Glutamatergic neuron (in vitro differentiated cells): ENCODE measurements around the gene AQP2. TPM values are rescaled to one million over a fixed set of nuclear protein-coding genes. Genes with fewer than 3 reads are reported as not detected.

Experiments used
- DNase-seq: peaks from one replicate; pipeline ENCODE4 v3.0.0; 2022
- H3K27ac Mint-ChIP-seq: one replicate; pipeline ENCODE4 v1.8.0; 2020; ENCODE audit warnings: mild to moderate bottlenecking, mixed read lengths, inconsistent platforms; ENCODE audit not compliant: unreplicated experiment
- H3K27me3 Mint-ChIP-seq: one replicate; pipeline ENCODE4 v1.8.0; 2020; ENCODE audit warnings: mild to moderate bottlenecking, moderate library complexity, mixed read lengths, inconsistent platforms; ENCODE audit not compliant: unreplicated experiment
- H3K36me3 Mint-ChIP-seq: one replicate; pipeline ENCODE4 v1.8.0; 2020; ENCODE audit warnings: mild to moderate bottlenecking, mixed read lengths, inconsistent platforms; ENCODE audit not compliant: unreplicated experiment
- H3K4me1 Mint-ChIP-seq: one replicate; pipeline ENCODE4 v1.8.0; 2020; ENCODE audit warnings: mild to moderate bottlenecking, low read depth, mixed read lengths, inconsistent platforms; ENCODE audit not compliant: unreplicated experiment
- H3K4me3 Mint-ChIP-seq: one replicate; pipeline ENCODE4 v1.8.0; 2020; ENCODE audit warnings: mild to moderate bottlenecking, mixed read lengths, inconsistent platforms; ENCODE audit not compliant: unreplicated experiment
- H3K9me3 Mint-ChIP-seq: one replicate; pipeline ENCODE4 v1.8.0; 2020; ENCODE audit warnings: mild to moderate bottlenecking, moderate library complexity, mixed read lengths, inconsistent platforms; ENCODE audit not compliant: unreplicated experiment
- total RNA-seq: library from RNA; stranded (reverse); fragmentation: NEBNext Ultra II Directional; extraction: Animal tissue kit (Norgen Biotek cat#: 25700); gene quantifications from one replicate; pipeline ENCODE4 v1.2.1, GENCODE V29; 2021; ENCODE audit not compliant: unreplicated experiment
- TF ChIP-seq, protein P1 (sequence below): fragments of 200-600 bp; sonication (generic); IDR thresholded peaks from one replicate; pipeline ENCODE4 v1.5.0; 2021; ENCODE audit not compliant: partially characterized antibody, unreplicated experiment

The AQP2 gene
- total RNA-seq, 1 donor from 2014 or later: not detected

DNA sequence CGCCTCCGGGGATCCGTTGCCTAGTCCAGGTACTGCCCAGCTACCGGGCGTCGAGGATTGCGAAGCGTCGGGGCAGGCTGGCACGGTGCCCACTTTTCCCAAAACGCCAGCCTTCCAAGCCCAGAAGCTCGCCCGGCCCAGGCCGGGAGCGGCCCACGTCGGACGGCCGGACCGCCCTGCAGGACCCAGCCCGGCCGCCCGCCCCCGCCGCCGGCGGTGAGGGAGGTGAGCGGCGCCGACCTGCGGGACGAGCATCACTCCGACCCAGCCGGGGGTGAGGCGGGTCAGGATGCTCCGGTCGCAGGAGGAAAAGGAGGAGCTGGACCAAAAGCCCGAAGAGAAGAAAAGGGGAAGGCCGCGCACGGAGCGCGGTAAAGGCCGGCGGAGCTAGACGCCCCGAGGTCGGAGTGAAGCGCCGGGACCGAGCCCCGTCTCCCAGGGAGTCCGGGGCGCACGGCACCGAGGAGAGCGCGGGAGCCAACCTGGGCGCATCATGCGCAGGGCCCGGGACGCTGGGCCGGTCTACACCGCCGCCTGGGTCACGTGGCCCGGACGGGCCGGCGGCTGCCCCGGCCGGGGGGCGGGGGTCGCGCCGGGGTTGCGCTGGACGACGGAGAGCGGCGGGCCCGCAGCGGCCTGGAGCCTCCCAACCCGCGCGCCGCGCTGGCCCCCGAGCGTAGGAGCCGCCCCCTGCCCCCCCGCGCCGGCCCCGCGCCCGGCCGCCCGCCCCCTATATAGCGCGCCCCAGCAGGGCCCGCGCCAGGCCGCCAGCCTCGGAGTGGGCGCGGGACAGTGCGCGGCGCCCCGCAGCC lies 10.8 kb downstream of the AQP2 start, which contains the start of gene AQP5:
Gene AQP5 (plus strand): TSS at position 762 of the 812 bp plus-strand sequence. CDS start 146 bp downstream, outside the sequence.
- DNase-seq: no peak
- no peak within 1 kb of the TSS for H3K27ac Mint-ChIP-seq
- H3K36me3 Mint-ChIP-seq: peaks cover 10% of the 10 kb centered on the region
- peaks cover 3% of the 10 kb centered on the region for H3K4me1 Mint-ChIP-seq
- H3K27me3 Mint-ChIP-seq: peaks cover 38% of the 10 kb centered on the region
- H3K9me3 Mint-ChIP-seq: peaks cover 11% of the 10 kb centered on the region
- TF ChIP-seq, protein P1, sequence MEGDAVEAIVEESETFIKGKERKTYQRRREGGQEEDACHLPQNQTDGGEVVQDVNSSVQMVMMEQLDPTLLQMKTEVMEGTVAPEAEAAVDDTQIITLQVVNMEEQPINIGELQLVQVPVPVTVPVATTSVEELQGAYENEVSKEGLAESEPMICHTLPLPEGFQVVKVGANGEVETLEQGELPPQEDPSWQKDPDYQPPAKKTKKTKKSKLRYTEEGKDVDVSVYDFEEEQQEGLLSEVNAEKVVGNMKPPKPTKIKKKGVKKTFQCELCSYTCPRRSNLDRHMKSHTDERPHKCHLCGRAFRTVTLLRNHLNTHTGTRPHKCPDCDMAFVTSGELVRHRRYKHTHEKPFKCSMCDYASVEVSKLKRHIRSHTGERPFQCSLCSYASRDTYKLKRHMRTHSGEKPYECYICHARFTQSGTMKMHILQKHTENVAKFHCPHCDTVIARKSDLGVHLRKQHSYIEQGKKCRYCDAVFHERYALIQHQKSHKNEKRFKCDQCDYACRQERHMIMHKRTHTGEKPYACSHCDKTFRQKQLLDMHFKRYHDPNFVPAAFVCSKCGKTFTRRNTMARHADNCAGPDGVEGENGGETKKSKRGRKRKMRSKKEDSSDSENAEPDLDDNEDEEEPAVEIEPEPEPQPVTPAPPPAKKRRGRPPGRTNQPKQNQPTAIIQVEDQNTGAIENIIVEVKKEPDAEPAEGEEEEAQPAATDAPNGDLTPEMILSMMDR: no peak
- peak within 1 kb of the TSS; percentile 80 for H3K4me3 Mint-ChIP-seq

DNA sequence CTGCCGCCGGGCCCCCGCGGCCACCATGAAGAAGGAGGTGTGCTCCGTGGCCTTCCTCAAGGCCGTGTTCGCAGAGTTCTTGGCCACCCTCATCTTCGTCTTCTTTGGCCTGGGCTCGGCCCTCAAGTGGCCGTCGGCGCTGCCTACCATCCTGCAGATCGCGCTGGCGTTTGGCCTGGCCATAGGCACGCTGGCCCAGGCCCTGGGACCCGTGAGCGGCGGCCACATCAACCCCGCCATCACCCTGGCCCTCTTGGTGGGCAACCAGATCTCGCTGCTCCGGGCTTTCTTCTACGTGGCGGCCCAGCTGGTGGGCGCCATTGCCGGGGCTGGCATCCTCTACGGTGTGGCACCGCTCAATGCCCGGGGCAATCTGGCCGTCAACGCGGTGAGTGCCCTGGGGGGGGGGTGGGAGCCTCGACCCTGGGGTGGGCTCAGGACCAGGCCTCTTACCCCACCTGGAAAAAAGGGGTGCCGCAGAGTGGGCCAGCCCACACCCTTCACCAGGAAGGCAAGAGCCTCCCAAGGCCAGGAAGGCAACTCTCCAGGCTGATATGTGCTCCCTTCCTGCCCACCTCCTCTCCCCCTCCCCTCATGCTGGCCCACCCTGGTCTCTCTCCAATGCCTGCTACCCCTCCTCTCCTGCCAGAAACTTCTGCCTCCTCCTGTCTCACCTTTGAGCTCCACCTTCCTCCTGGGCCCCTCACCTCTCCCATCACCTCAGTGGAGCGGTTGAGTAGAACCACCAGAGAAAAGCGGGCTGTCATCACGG lies 11.6 kb downstream of the AQP2 start:
- H3K36me3 Mint-ChIP-seq: peaks cover 10% of the 10 kb centered on the region
- peaks cover 14% of the 10 kb centered on the region for H3K9me3 Mint-ChIP-seq
- H3K27ac Mint-ChIP-seq: no peak overlapping the region
- peaks cover 3% of the 10 kb centered on the region for H3K4me1 Mint-ChIP-seq
- TF ChIP-seq, protein P1: no peak
- peaks cover 32% of the 10 kb centered on the region for H3K27me3 Mint-ChIP-seq
- DNase-seq: no peak
- no peak overlapping the region for H3K4me3 Mint-ChIP-seq

DNA sequence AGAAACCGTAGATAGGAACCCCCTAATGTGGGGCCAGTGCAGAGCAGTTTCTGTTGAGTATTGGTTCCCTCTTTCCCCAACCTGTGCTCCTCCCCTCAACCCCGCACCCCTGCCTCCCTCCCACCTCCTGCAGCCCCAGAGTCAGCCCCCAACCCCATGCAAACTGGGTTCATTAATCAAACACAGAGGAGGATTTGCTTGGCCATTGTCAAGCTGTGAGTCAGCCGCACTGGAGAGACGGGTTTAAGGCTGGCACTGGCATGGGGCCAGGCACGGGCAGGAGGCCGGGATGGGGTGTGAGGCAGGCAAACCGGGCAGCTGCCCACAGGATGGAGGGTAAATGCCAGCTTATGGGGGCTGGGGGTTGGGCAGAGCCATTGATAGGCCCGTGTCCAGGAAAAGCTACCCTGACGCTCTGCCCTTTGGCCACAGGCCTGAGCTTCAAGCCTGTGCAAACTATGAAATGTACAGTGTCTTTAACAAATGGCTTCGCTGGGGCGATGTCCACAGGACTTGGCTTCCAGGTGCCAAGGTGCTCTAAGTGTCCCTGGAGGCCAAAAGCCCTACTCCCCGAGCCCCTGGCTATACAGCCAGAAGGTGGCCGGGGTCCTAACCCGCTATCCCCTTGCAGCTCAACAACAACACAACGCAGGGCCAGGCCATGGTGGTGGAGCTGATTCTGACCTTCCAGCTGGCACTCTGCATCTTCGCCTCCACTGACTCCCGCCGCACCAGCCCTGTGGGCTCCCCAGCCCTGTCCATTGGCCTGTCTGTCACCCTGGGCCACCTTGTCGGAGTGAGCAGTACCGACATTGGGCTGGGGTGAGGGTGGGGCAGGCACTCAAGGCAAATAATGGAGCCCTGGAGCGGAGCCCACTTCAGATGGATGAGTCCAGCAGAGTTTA lies 12.6 kb downstream of the AQP2 start:
- H3K4me1 Mint-ChIP-seq: peaks cover 3% of the 10 kb centered on the region
- H3K36me3 Mint-ChIP-seq: peaks cover 10% of the 10 kb centered on the region
- H3K9me3 Mint-ChIP-seq: peaks cover 14% of the 10 kb centered on the region
- H3K27me3 Mint-ChIP-seq: peaks cover 26% of the 10 kb centered on the region
- no peak overlapping the region for H3K27ac Mint-ChIP-seq
- no peak for DNase-seq
- TF ChIP-seq, protein P1: no peak
- no peak overlapping the region for H3K4me3 Mint-ChIP-seq

DNA sequence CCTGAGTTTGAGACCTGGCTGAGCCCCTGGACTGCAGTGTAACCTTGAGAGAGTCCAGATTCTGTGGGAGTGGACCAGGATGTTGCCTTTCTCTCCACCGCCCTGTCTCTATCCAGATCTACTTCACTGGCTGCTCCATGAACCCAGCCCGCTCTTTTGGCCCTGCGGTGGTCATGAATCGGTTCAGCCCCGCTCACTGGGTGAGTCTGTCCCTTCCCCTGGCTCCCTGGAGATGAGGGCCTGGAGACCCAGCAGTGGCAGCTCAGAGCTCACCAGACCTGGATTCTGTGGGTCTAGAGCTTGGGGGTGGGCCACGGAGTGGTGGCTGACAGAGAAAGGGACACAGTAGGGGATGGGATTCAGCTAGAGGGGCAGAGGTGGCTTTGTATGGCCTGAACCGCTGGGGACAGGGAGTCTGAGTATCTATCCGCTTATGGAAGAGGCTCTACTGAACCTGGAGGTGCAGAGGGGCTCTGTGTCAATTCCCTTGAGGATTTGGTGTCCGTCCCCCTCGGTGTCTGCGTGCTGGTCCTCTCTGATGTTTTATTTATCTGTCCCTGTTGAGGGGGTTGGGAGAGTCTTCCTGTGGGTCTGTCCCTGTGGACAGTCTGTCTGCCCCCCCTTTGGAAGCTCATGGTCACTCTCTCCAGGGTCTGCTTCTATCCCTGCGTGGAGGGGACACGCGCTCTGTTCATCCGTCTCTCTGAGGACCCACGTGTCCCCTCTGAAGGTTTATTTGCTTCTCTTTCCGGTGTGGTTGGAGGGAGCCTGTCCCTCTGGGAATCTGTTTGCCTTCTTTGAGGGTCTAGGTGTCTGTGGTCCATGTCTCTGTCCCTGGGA lies 13.7 kb downstream of the AQP2 start:
- no peak for DNase-seq
- Mint-ChIP-seq H3K9me3 (peaks cover 14% of the 10 kb centered on the region), H3K36me3 (peaks cover 10% of the 10 kb centered on the region), H3K4me3 (no peak overlapping the region), H3K27ac (no peak overlapping the region), H3K27me3 (peaks cover 17% of the 10 kb centered on the region), H3K4me1 (peaks cover 3% of the 10 kb centered on the region)
- TF ChIP-seq, protein P1: no peak
